Naive thymus-derived CD4-positive, alpha-beta T cell (primary cell): ENCODE results near the gene B2M. TPM values are rescaled to one million over a fixed set of nuclear protein-coding genes. Genes with fewer than 3 reads are reported as not detected.
"Not testable (repeated sequence)": the region's sequence is repeated elsewhere in the genome, so short reads cannot be mapped to it uniquely, and the experiment has no call there.

Source experiments
- ATAC-seq: fragments of 150-1000 bp; cut with Tn5 transposase; 2 replicates; pipeline ENCODE4 v1.10.0; 2021; ENCODE audit warnings: mild to moderate bottlenecking, moderate library complexity
- CTCF ChIA-PET: fragments of 350-600 bp; sonication (Branson Sonifier 250); formaldehyde crosslinking; loops from one replicate; lab custom pipeline; 2021; ENCODE audit warnings: antibody characterized with exemption; lab: Charles Lee
- POLR2A ChIA-PET: fragments of 350-600 bp; sonication (Branson Sonifier 250); formaldehyde crosslinking; loops from one replicate; lab custom pipeline; 2021; ENCODE audit warnings: antibody characterized with exemption, inconsistent platforms; lab: Charles Lee
- DNase-seq, 9 donors: peaks; one replicate each; pipeline versions ENCODE4 v3.0.0 to v3.0.0-alpha.2; 2020 to 2022; ENCODE audit warnings: mixed read lengths in 1 of 9
- H3K27ac ChIP-seq: one replicate; pipeline ENCODE4 v1.7.0; 2013; ENCODE audit warnings: mild to moderate bottlenecking, low read depth, low read length, moderate library complexity
- H3K27me3 ChIP-seq, 2 donors: one replicate each; pipeline ENCODE4 v1.7.0; 2013; ENCODE audit warnings: low read length in 2 of 2, mild to moderate bottlenecking in 2 of 2, moderate library complexity in 2 of 2; ENCODE audit not compliant: control insufficient read depth in 2 of 2, insufficient read depth in 2 of 2
- H3K36me3 ChIP-seq, 3 experiments: 1 replicate in 2 of 3; 2 replicates in 1 of 3; pipeline ENCODE4 v1.7.0; 2013; ENCODE audit warnings: low read length in 3 of 3, mild to moderate bottlenecking in 3 of 3, moderate library complexity in 1 of 3; ENCODE audit not compliant: insufficient read depth in 3 of 3, control insufficient read depth in 2 of 3
- H3K4me1 ChIP-seq, 2 donors: one replicate each; pipeline ENCODE4 v1.7.0; 2013; ENCODE audit warnings: low read length in 2 of 2, mild to moderate bottlenecking in 2 of 2, moderate library complexity in 1 of 2; ENCODE audit not compliant: control insufficient read depth in 2 of 2, insufficient read depth in 2 of 2
- H3K4me3 ChIP-seq: 2 replicates; pipeline ENCODE4 v1.7.0; 2013; ENCODE audit warnings: mild to moderate bottlenecking, low read length
- H3K9me3 ChIP-seq, 3 experiments: 1 replicate in 2 of 3; 2 replicates in 1 of 3; pipeline ENCODE4 v1.7.0; 2013; ENCODE audit warnings: low read length in 3 of 3; ENCODE audit not compliant: control insufficient read depth in 2 of 3
- H3K27ac Mint-ChIP-seq, 9 donors: one replicate each; pipeline ENCODE4 v1.8.0; 2020 to 2022; ENCODE audit warnings: mixed read lengths in 9 of 9, mild to moderate bottlenecking in 8 of 9, moderate library complexity in 5 of 9, inconsistent platforms in 2 of 9
- H3K27me3 Mint-ChIP-seq, 5 donors: one replicate each; pipeline ENCODE4 v1.8.0; 2021 to 2022; ENCODE audit warnings: mixed read lengths in 5 of 5, mild to moderate bottlenecking in 1 of 5
- H3K36me3 Mint-ChIP-seq, 5 donors: one replicate each; pipeline ENCODE4 v1.8.0; 2020 to 2022; ENCODE audit warnings: mixed read lengths in 5 of 5, mild to moderate bottlenecking in 3 of 5, inconsistent platforms in 1 of 5
- H3K4me1 Mint-ChIP-seq, 7 donors: one replicate each; pipeline ENCODE4 v1.8.0; 2020 to 2022; ENCODE audit warnings: mixed read lengths in 7 of 7, mild to moderate bottlenecking in 3 of 7, inconsistent platforms in 1 of 7
- H3K4me3 Mint-ChIP-seq, 10 donors: one replicate each; pipeline ENCODE4 v1.8.0; 2020 to 2022; ENCODE audit warnings: mild to moderate bottlenecking in 10 of 10, mixed read lengths in 10 of 10, moderate library complexity in 6 of 10, inconsistent platforms in 2 of 10
- H3K9me3 Mint-ChIP-seq, 11 donors: one replicate each; pipeline ENCODE4 v1.8.0; 2020 to 2022; ENCODE audit warnings: mixed read lengths in 11 of 11, mild to moderate bottlenecking in 4 of 11, inconsistent platforms in 1 of 11, moderate library complexity in 1 of 11
- intact Hi-C, 2 donors: fragments of 100-400 bp; cut with micrococcal nuclease; formaldehyde crosslinking; loops; one replicate each; pipeline ENCODE4 v1.15.1; 2023
- polyA plus RNA-seq, 2 donors: library from polyadenylated mRNA; unstranded; fragments of 300-500 nt; fragmentation: Illumina TruSeq; gene quantifications; one replicate each; pipeline ENCODE4 v1.2.3, GENCODE V29; 2021
- total RNA-seq, 6 experiments: library from RNA in 5 of 6; stranded (reverse) in 5 of 6; gene quantifications; 1 replicate in 5 of 6; 2 replicates in 1 of 6; pipeline ENCODE4 v1.2.3 and lab custom pipeline; 2021 to 2026

Gene B2M
- total and polyA plus RNA-seq, 7 experiments from 2014 or later = 4,325 to 34,374 (median 6,506) TPM

DNA sequence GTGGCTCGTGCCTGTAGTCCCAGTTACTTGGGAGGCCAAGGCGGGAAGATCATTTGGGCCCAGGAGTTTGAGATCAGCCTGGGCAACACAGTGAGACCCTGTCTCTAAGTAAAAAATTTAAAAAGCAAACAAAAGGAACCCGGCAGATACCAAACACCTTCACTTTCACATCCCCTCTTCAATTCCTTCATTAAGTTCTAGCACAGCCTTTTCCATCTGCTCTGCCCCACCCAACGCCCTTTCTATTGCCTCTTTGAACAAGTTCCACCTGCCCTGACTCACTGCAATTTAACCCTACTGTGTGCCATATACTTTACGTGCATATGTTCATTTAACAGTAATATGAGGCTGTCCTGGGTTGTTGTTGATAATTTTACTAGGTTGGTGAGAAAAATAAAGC, 35.4 kb upstream of the B2M start:
- ChIA-PET CTCF (interaction anchor here (1.0 to 3.0 kb wide), 3 partner anchors 9 to 36 kb away, joined by 4 to 19 read pairs (median 5); partner anchors contain the start of genes B2M and PATL2), POLR2A (interaction anchor here (4.7 to 38.1 kb wide), 5 partner anchors 7 to 46 kb away, joined by 103 to 3822 read pairs (median 786); partner anchors contain the start of genes B2M, PATL2, SPG11 and TRIM69)
- Histone ChIP-seq H3K4me1 (peaks cover 82 to 83% of the 10 kb centered on the region in 2 donors), H3K27me3 (no peaks in the 10 kb centered on the region), H3K4me3 (peak overlapping the region; percentile 44), H3K27ac (peak overlapping the region; percentile 52), H3K9me3 (no peaks in the 10 kb centered on the region), H3K36me3 (no peaks in the 10 kb centered on the region)
- H3K27me3 Mint-ChIP-seq = no peaks in the 10 kb centered on the region
- peak overlapping the region; percentile 89 to 99 (median 96) for H3K27ac Mint-ChIP-seq
- H3K4me3 Mint-ChIP-seq = peak overlapping the region; percentile 66 to 92 (median 83)
- intact Hi-C loops = loop anchor here in 1 of 2 donors (2.0 kb wide), 2 partner anchors 13 to 53 kb away; partner anchors contain the start of gene SPG11
- no peak for DNase-seq
- H3K9me3 Mint-ChIP-seq = peaks cover 0 to 16% (median 8%) of the 10 kb centered on the region in 11 donors
- ATAC-seq = no peak
- H3K4me1 Mint-ChIP-seq = peaks cover 67 to 96% (median 92%) of the 10 kb centered on the region in 7 donors
- H3K36me3 Mint-ChIP-seq = peaks cover 13 to 42% (median 34%) of the 10 kb centered on the region in 5 donors

DNA sequence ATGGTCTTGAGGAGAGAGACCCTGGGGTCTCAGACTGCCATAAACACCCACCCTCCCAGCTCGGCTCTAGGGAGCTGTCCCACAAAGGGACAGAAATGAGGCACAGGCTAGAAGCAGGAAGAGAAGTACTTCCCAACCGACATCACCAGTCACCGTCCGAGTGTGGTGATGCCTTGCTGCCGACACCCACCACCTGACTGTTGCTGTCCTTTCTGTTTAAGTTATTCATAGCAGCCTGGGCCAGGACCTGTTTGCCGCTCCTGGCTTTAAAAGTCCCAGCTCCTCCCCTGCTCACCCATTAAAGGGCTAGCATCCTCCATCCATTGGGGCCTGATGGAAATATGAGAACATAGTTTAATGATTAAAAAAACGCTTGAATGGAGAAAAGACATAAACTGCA, 34.6 kb upstream of the B2M start:
- Mint-ChIP-seq H3K36me3 (peaks cover 19 to 48% (median 39%) of the 10 kb centered on the region in 5 donors), H3K4me3 (peak overlapping the region; percentile 72 to 92 (median 84)), H3K27me3 (no peaks in the 10 kb centered on the region), H3K9me3 (peaks cover 5 to 22% (median 11%) of the 10 kb centered on the region in 11 donors), H3K4me1 (peaks cover 67 to 96% (median 92%) of the 10 kb centered on the region in 7 donors), H3K27ac (peak overlapping the region; percentile 89 to 99 (median 96))
- Histone ChIP-seq H3K4me3 (peak overlapping the region; percentile 44), H3K9me3 (no peaks in the 10 kb centered on the region), H3K36me3 (no peaks in the 10 kb centered on the region), H3K4me1 (peaks cover 83 to 85% of the 10 kb centered on the region in 2 donors), H3K27ac (peak overlapping the region; percentile 60), H3K27me3 (no peaks in the 10 kb centered on the region)
- ATAC-seq (peak; percentile 56), DNase-seq (peak in 1 of 9 donors; percentile 31)
- intact Hi-C loops = loop anchor here (1.0 to 2.0 kb wide), 6 partner anchors 10 to 52 kb away; partner anchors contain the start of genes B2M (in 1 of the 2), PATL2 (in 1 of the 2) and SPG11 (in 1 of the 2)
- ChIA-PET CTCF (interaction anchor here (0.5 to 3.8 kb wide), 6 partner anchors 9 to 62 kb away, joined by 3 to 30 read pairs (median 11); partner anchors contain the start of genes B2M, PATL2 and SPG11), POLR2A (interaction anchor here (1.4 to 38.1 kb wide), 6 partner anchors 8 to 72 kb away, joined by 3 to 3822 read pairs (median 64); partner anchors contain the start of genes B2M, PATL2, SPG11 and TRIM69)

DNA sequence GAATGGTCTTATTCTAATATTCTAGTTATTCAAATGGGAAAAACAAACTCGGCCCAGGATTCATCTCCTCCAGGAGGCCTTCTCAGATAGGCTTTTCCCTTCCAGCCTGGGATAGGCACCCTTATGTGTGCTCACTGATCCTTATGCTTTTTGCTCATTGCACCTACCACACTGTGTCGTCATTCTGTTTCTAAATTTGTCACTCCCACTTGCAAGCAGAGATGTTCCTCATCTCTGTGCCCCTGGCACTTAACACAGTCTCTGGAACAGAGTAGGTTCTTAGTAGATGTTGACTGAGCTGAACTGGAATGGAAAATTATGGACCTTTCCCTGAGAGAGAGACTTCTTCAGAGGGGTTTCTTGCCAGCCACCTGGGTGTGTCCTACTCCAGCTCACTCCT, 29.1 kb upstream of the B2M start:
- ATAC-seq (no peak), DNase-seq (no peak)
- H3K36me3 Mint-ChIP-seq = peaks cover 45 to 75% (median 52%) of the 10 kb centered on the region in 5 donors
- H3K9me3 Mint-ChIP-seq = peaks cover 19 to 77% (median 46%) of the 10 kb centered on the region in 11 donors
- Histone ChIP-seq H3K27ac (peak overlapping the region; percentile 69), H3K27me3 (no peaks in the 10 kb centered on the region), H3K9me3 (peaks cover 0 to 17% (median 7%) of the 10 kb centered on the region in 3 experiments), H3K36me3 (no peaks in the 10 kb centered on the region), H3K4me1 (peaks cover 65 to 72% of the 10 kb centered on the region in 2 donors), H3K4me3 (peak overlapping the region; percentile 5)
- peak overlapping the region; percentile 88 to 99 (median 94) for H3K27ac Mint-ChIP-seq
- intact Hi-C loops = no loop called here
- ChIA-PET CTCF (interaction anchor here (0.7 to 6.8 kb wide), 7 partner anchors 13 to 51 kb away, joined by 3 to 69 read pairs (median 5); partner anchors contain the start of genes B2M, PATL2 and SPG11), POLR2A (interaction anchor here (1.1 to 38.1 kb wide), 7 partner anchors 8 to 40 kb away, joined by 3 to 3822 read pairs (median 6); partner anchors contain the start of genes B2M, PATL2, SPG11 and TRIM69)
- H3K4me3 Mint-ChIP-seq = peak overlapping the region; percentile 64 to 84 (median 74)
- H3K27me3 Mint-ChIP-seq = no peaks in the 10 kb centered on the region
- peaks cover 56 to 98% (median 86%) of the 10 kb centered on the region in 7 donors for H3K4me1 Mint-ChIP-seq

DNA sequence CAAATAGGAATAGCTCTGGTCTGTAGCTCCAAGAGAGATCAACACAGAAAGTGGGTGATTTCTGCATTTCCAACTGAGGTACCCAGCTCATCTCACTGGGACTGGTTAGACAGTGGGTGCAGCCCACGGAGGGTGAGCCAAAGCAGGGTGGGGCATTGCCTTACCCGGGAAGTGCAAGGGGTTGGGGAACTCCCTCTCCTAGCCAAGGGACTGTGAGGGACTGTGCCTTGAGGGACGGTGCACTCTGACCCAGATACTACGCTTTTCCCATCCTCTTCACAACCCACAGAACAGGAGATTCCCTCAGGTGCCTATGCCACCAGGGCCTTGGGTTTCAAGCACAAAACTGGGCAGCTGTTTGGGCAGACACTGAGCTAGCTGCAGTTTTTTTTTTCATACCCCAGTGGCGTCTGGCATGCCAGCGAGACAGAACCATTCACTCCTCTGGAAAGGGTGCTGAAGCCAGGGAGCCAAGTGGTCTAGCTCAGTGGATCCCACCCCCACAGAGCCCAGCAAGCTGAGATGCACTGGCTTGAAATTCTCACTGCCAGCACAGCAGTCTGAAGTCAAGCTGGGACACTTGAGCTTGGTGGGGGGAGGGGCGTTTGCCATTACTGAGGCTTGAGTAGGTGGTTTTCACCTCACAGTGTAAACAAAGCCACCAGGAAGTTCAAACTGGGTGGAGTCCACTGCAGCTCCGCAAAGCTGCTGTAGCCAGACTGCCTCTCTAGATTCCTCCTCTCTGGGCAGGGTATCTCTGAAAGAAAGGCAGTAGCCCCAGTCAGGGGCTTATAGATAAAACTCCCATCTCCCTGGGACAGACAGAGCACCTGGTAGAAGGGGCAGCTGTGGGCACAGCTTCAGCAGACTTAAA, 28.3 kb upstream of the B2M start:
- Mint-ChIP-seq H3K27ac (peak overlapping the region; percentile 88 to 99 (median 94)), H3K4me1 (peaks cover 53 to 98% (median 84%) of the 10 kb centered on the region in 7 donors), H3K36me3 (peaks cover 50 to 79% (median 54%) of the 10 kb centered on the region in 5 donors), H3K4me3 (peak overlapping the region; percentile 64 to 84 (median 71)), H3K9me3 (peaks cover 19 to 80% (median 52%) of the 10 kb centered on the region in 11 donors)
- Histone ChIP-seq H3K4me3 (peak overlapping the region; percentile 53), H3K9me3 (peaks cover 0 to 17% (median 7%) of the 10 kb centered on the region in 3 experiments), H3K4me1 (peaks cover 61 to 67% of the 10 kb centered on the region in 2 donors), H3K27ac (peak overlapping the region; percentile 69)
- ATAC-seq = peak; percentile 41
- not testable (repeated sequence) for H3K27me3 Mint-ChIP-seq, H3K36me3 ChIP-seq, H3K27me3 ChIP-seq
- POLR2A ChIA-PET = interaction anchor here (1.1 to 38.1 kb wide), 8 partner anchors 7 to 39 kb away, joined by 3 to 3822 read pairs (median 13); partner anchors contain the start of genes B2M, PATL2, SPG11 and TRIM69
- CTCF ChIA-PET = interaction anchor here (0.6 to 6.8 kb wide), 9 partner anchors 11 to 128 kb away, joined by 3 to 69 read pairs (median 3); partner anchors contain the start of genes B2M, PATL2 and SPG11
- intact Hi-C loops = loop anchor here (1.0 kb wide), 3 partner anchors 20 to 43 kb away; partner anchors contain the start of genes B2M (in 2 of the 2), PATL2 (in 2 of the 2) and SPG11 (in 2 of the 2)
- peak; percentile 39 to 89 (median 81) for DNase-seq

DNA sequence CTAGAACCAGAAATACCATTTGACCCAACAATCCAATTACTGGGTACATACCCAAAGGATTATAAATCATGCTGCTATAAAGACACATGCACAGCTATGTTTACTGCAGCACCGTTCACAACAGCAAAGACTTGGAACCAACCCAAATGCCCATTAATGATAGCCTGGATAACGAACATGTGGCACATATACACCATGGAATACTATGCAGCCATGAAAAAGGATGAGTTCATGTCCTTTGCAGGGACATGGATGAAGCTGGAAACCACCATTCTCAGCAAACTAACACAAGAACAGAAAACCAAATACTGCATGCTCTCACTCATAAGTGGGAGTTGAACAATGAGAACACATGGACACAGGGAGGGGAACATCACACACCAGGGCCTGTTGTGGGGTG, 22.0 kb upstream of the B2M start:
- H3K27ac ChIP-seq, DNase-seq, H3K4me3 ChIP-seq, H3K27me3 Mint-ChIP-seq, H3K36me3 ChIP-seq, H3K9me3 ChIP-seq, H3K27me3 ChIP-seq, ATAC-seq, intact Hi-C loops: not testable (repeated sequence)
- peaks cover 12 to 52% (median 36%) of the 10 kb centered on the region in 11 donors for H3K9me3 Mint-ChIP-seq
- peaks cover 10 to 14% of the 10 kb centered on the region in 2 donors for H3K4me1 ChIP-seq
- ChIA-PET POLR2A (interaction anchor here (1.2 to 38.1 kb wide), 4 partner anchors 8 to 33 kb away, joined by 3 to 3822 read pairs (median 448); partner anchors contain the start of genes B2M, PATL2, SPG11 and TRIM69), CTCF (interaction anchor here (0.6 to 1.6 kb wide), 3 partner anchors 25 to 88 kb away, joined by 3 to 5 read pairs (median 3); partner anchors contain the start of genes SPG11 and TRIM69)
- peak overlapping the region in 5 of 10 donors; percentile 20 to 50 (median 42) for H3K4me3 Mint-ChIP-seq
- peak overlapping the region in 6 of 9 donors; percentile 47 to 99 (median 72) for H3K27ac Mint-ChIP-seq
- peaks cover 21 to 49% (median 27%) of the 10 kb centered on the region in 5 donors for H3K36me3 Mint-ChIP-seq
- peaks cover 23 to 66% (median 51%) of the 10 kb centered on the region in 7 donors for H3K4me1 Mint-ChIP-seq
